K562 treated with DMSO at 1 percent for 4 hours (cell line): ENCODE measurements around the gene BLOC1S2. TPM values are rescaled to one million over a fixed set of nuclear protein-coding genes. Genes with fewer than 3 reads are reported as not detected.

Experiments
- total RNA-seq: library from RNA; unstranded; fragments of 300-600 nt; gene quantifications from 2 replicates; pipeline ENCODE4 v1.2.3, GENCODE V29; 2022; ENCODE audit not compliant: insufficient read depth

Gene BLOC1S2
- 25.1 and 31.5 TPM in 2 replicates for total RNA-seq

GRCh38 chr10:100286051-100287033 lies at the start of gene BLOC1S2:
BLOC1S2 (minus strand) TSS chr10:100286680; CDS start chr10:100286659, 21 bp downstream.

GRCh38 chr10:100330079-100330478 lies 43.6 kb upstream of the BLOC1S2 start, which contains the start of gene PKD2L1:
PKD2L1 (minus strand) TSS chr10:100330228; CDS start chr10:100330103, 125 bp downstream.

GRCh38 chr10:100267239-100268104 lies 19.0 kb downstream of the BLOC1S2 start, which contains the start of gene CWF19L1:
CWF19L1 (minus strand) TSS chr10:100267638; CDS start chr10:100267593, 45 bp downstream.

Other genes with a start within 250 kb of the BLOC1S2 start
- not detected in 2 replicates for gene CPN1, start 204.8 kb downstream of the BLOC1S2 start, total RNA-seq
- gene ERLIN1, start 100.7 kb downstream of the BLOC1S2 start, total RNA-seq, result 14.8 and 18.2 TPM in 2 replicates
- 12.3 and 12.8 TPM in 2 replicates for gene CHUK, start 57.1 kb downstream of the BLOC1S2 start, total RNA-seq
- 11.6 and 13.7 TPM in 2 replicates for gene CWF19L1, start 19.0 kb downstream of the BLOC1S2 start, total RNA-seq
- gene PKD2L1, start 43.5 kb upstream of the BLOC1S2 start, total RNA-seq, result not detected in 2 replicates
- gene SCD, start 60.6 kb upstream of the BLOC1S2 start, total RNA-seq, result 132 and 190 TPM in 2 replicates
- gene WNT8B, start 176.3 kb upstream of the BLOC1S2 start, total RNA-seq, result not detected in 2 replicates
- 1.8 and 2.6 TPM in 2 replicates for gene SEC31B, start 233.2 kb upstream of the BLOC1S2 start, total RNA-seq
- 180 and 208 TPM in 2 replicates for gene NDUFB8, start 243.2 kb upstream of the BLOC1S2 start, total RNA-seq
- gene HIF1AN, start 249.3 kb upstream of the BLOC1S2 start, total RNA-seq, result 2.4 and 2.9 TPM in 2 replicates